CD4-positive, alpha-beta memory T cell (primary cell): ENCODE data around the gene EDC3. TPM values are rescaled to one million over a fixed set of nuclear protein-coding genes. Genes with fewer than 3 reads are reported as not detected.

Experiments used
- CTCF ChIA-PET: fragments of 350-600 bp; sonication (Branson Sonifier 250); formaldehyde crosslinking; loops from one replicate; lab custom pipeline; 2021; ENCODE audit warnings: inconsistent platforms; ENCODE audit not compliant: partially characterized antibody; lab: Charles Lee
- POLR2A ChIA-PET: fragments of 350-600 bp; sonication (Branson Sonifier 250); formaldehyde crosslinking; loops from one replicate; lab custom pipeline; 2021; ENCODE audit not compliant: partially characterized antibody; lab: Charles Lee
- DNase-seq, 5 donors: peaks; one replicate each; pipeline versions ENCODE4 v3.0.0 to v3.0.0-alpha.2; 2020 to 2022; ENCODE audit warnings: mixed read lengths in 1 of 5
- H3K27ac ChIP-seq: one replicate; pipeline ENCODE4 v1.7.0; 2013; ENCODE audit warnings: low read depth, low read length
- H3K27me3 ChIP-seq: 2 replicates; pipeline ENCODE4 v1.7.0; 2013; ENCODE audit warnings: mild to moderate bottlenecking, low read length, moderate library complexity; ENCODE audit not compliant: insufficient read depth
- H3K36me3 ChIP-seq: 2 replicates; pipeline ENCODE4 v1.7.0; 2013; ENCODE audit warnings: mild to moderate bottlenecking, low read length, moderate library complexity; ENCODE audit not compliant: insufficient read depth
- H3K4me1 ChIP-seq: 2 replicates; pipeline ENCODE4 v1.7.0; 2013; ENCODE audit warnings: mild to moderate bottlenecking, low read length, moderate library complexity; ENCODE audit not compliant: insufficient read depth
- H3K4me3 ChIP-seq, 2 donors: one replicate each; pipeline ENCODE4 v1.7.0; 2013; ENCODE audit warnings: low read length in 2 of 2, mild to moderate bottlenecking in 1 of 2
- H3K9me3 ChIP-seq, 2 donors: one replicate each; pipeline ENCODE4 v1.7.0; 2013; ENCODE audit warnings: low read length in 2 of 2, control low read depth in 1 of 2; ENCODE audit not compliant: control insufficient read depth in 1 of 2
- H3K27ac Mint-ChIP-seq, 7 donors: one replicate each; pipeline ENCODE4 v1.8.0; 2020 to 2021; ENCODE audit warnings: mixed read lengths in 7 of 7, mild to moderate bottlenecking in 6 of 7, inconsistent platforms in 3 of 7, moderate library complexity in 3 of 7
- H3K27me3 Mint-ChIP-seq, 2 donors: one replicate each; pipeline ENCODE4 v1.8.0; 2020 to 2021; ENCODE audit warnings: mixed read lengths in 2 of 2
- H3K36me3 Mint-ChIP-seq, 2 donors: one replicate each; pipeline ENCODE4 v1.8.0; 2020 to 2021; ENCODE audit warnings: mixed read lengths in 2 of 2, inconsistent platforms in 1 of 2, mild to moderate bottlenecking in 1 of 2
- H3K4me1 Mint-ChIP-seq, 4 donors: one replicate each; pipeline ENCODE4 v1.8.0; 2020 to 2021; ENCODE audit warnings: mixed read lengths in 4 of 4, mild to moderate bottlenecking in 1 of 4
- H3K4me3 Mint-ChIP-seq, 8 donors: one replicate each; pipeline ENCODE4 v1.8.0; 2020 to 2021; ENCODE audit warnings: mixed read lengths in 8 of 8, mild to moderate bottlenecking in 7 of 8, moderate library complexity in 6 of 8, inconsistent platforms in 3 of 8
- H3K9me3 Mint-ChIP-seq, 8 donors: one replicate each; pipeline ENCODE4 v1.8.0; 2020 to 2021; ENCODE audit warnings: mixed read lengths in 8 of 8, mild to moderate bottlenecking in 5 of 8, inconsistent platforms in 3 of 8, moderate library complexity in 1 of 8
- intact Hi-C: fragments of 100-400 bp; cut with micrococcal nuclease; formaldehyde crosslinking; loops from one replicate; pipeline ENCODE4 v1.15.1; 2023
- polyA plus RNA-seq, 2 donors: library from polyadenylated mRNA; unstranded; fragments of 300-500 nt; fragmentation: Illumina TruSeq; gene quantifications; one replicate each; pipeline ENCODE4 v1.2.3, GENCODE V29; 2021
- total RNA-seq, 2 experiments: library from RNA; stranded (reverse); gene quantifications; one replicate each; pipeline ENCODE4 v1.2.3, GENCODE V29; 2021

EDC3 gene
- total and polyA plus RNA-seq, 4 experiments from 2014 or later, result 22.9 to 40.7 (median 34.4) TPM

DNA sequence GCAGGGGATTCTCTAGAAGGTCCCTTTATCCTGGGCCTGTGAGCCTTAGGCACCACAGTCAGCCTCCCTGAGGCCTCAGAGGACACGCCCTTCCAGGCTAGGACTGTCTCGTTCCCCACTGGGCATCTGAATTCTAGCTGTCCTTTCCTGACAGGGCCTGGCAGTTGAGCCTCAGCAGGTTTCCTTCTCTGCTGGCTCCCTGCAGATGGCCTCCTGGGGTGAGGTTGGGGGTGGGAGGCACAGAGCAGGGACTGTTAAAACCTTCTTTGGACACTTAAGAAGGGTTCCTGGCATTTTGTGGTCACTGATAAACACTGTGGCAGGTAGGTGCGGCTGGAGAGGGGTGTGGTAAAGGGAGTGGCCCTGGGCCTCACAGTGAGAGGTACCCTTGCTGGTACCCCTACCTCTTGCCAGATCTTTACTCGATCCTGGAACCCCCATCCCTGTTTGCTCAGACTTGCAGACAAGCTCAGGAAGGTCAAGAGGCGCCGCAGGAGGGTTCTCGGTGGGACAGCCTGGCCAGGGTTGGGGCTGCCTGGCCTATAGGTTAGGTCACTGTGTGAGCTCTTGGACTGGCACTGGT lies 71.7 kb downstream of the EDC3 start:
- Histone ChIP-seq H3K27ac (no peak overlapping the region), H3K4me3 (no peak overlapping the region), H3K27me3 (no peaks in the 10 kb centered on the region), H3K36me3 (peaks cover 100% of the 10 kb centered on the region), H3K4me1 (peaks cover 23% of the 10 kb centered on the region), H3K9me3 (no peaks in the 10 kb centered on the region)
- H3K9me3 Mint-ChIP-seq, result no peaks in the 10 kb centered on the region
- CTCF ChIA-PET, result interaction anchor here (7.2 to 19.9 kb wide), 2 partner anchors 9 to 149 kb away, joined by 66 to 389 read pairs; no protein-coding TSS in a partner anchor
- peak overlapping the region in 1 of 8 donors; percentile 5 for H3K4me3 Mint-ChIP-seq
- H3K27me3 Mint-ChIP-seq, result no peaks in the 10 kb centered on the region
- peaks cover 62 to 98% of the 10 kb centered on the region in 2 donors for H3K36me3 Mint-ChIP-seq
- POLR2A ChIA-PET, result interaction anchor here (0.7 to 1.6 kb wide), 4 partner anchors 8 to 147 kb away, joined by 3 to 6 read pairs (median 4); partner anchors contain the start of gene CLK3
- no peak for DNase-seq
- peak overlapping the region in 1 of 7 donors; percentile 57 for H3K27ac Mint-ChIP-seq
- H3K4me1 Mint-ChIP-seq, result peaks cover 12 to 23% (median 20%) of the 10 kb centered on the region in 4 donors
- intact Hi-C loops, result no loop called here

- Mint-ChIP-seq H3K27ac (peak overlapping the region in 1 of 7 donors; percentile 51), H3K4me3 (no peak overlapping the region), H3K9me3 (no peaks in the 10 kb centered on the region), H3K27me3 (no peaks in the 10 kb centered on the region), H3K36me3 (peaks cover 52 to 93% of the 10 kb centered on the region in 2 donors), H3K4me1 (peaks cover 20 to 35% (median 25%) of the 10 kb centered on the region in 4 donors)
- H3K4me1 ChIP-seq, result peaks cover 37% of the 10 kb centered on the region
- POLR2A ChIA-PET, result interaction anchor here (0.6 to 1.7 kb wide), 3 partner anchors 81 to 745 kb away, joined by 3 to 5 read pairs (median 4); partner anchors contain the start of genes ARID3B and MAN2C1
- no peaks in the 10 kb centered on the region for H3K27me3 ChIP-seq
- peaks cover 92% of the 10 kb centered on the region for H3K36me3 ChIP-seq
- CTCF ChIA-PET, result interaction anchor here (7.2 kb wide), 1 partner anchor 11 kb away, joined by 66 read pairs; no protein-coding TSS in a partner anchor
- no peaks in the 10 kb centered on the region for H3K9me3 ChIP-seq
- intact Hi-C loops, result no loop called here
- peak in 1 of 5 donors; percentile 29 for DNase-seq
- no peak overlapping the region for H3K4me3 ChIP-seq
- H3K27ac ChIP-seq, result no peak overlapping the region
Observed at GRCh38 chr15:74622758-74623157, 73.1 kb downstream of the EDC3 start.

- H3K4me3 Mint-ChIP-seq, result no peak overlapping the region
- ChIA-PET CTCF (interaction anchor here (0.8 to 7.2 kb wide), 6 partner anchors 11 to 327 kb away, joined by 3 to 66 read pairs (median 3); partner anchors contain the start of gene ARID3B), POLR2A (interaction anchor here (1.0 to 1.7 kb wide), 3 partner anchors 10 to 156 kb away, joined by 3 to 5 read pairs (median 5); partner anchors contain the start of gene ARID3B)
- peak overlapping the region in 2 of 7 donors; percentile 51 to 85 for H3K27ac Mint-ChIP-seq
- no peaks in the 10 kb centered on the region for H3K27me3 Mint-ChIP-seq
- Histone ChIP-seq H3K4me3 (no peak overlapping the region), H3K27ac (no peak overlapping the region), H3K27me3 (no peaks in the 10 kb centered on the region), H3K36me3 (peaks cover 84% of the 10 kb centered on the region), H3K9me3 (no peaks in the 10 kb centered on the region), H3K4me1 (peaks cover 45% of the 10 kb centered on the region)
- intact Hi-C loops, result no loop called here
- no peaks in the 10 kb centered on the region for H3K9me3 Mint-ChIP-seq
- peak in 1 of 5 donors; percentile 19 for DNase-seq
- peaks cover 52 to 93% of the 10 kb centered on the region in 2 donors for H3K36me3 Mint-ChIP-seq
- peaks cover 28 to 43% (median 33%) of the 10 kb centered on the region in 4 donors for H3K4me1 Mint-ChIP-seq
Observed at GRCh38 chr15:74621936-74622335, 73.9 kb downstream of the EDC3 start.

DNA sequence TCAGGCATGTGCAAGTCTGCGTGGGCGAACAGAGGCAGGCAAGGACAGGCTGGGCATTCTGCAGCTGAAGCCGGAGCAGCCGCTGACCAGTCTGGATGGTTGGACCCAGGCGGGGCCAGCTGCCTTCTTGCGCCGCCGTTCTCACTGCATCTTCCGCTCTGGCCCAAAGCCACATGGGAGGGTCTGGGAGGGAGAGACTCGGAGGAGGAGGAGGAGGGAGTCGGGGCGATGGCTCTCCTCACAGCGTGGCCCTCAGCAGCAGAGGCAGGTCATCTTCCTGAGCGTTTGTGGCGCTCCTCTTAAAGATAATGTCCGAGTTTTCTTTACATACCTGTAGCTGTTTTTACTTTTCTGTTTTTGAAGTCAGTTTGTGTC lies 74.3 kb downstream of the EDC3 start:
- Mint-ChIP-seq H3K27me3 (no peaks in the 10 kb centered on the region), H3K36me3 (peaks cover 52 to 94% of the 10 kb centered on the region in 2 donors), H3K4me3 (no peak overlapping the region), H3K4me1 (peaks cover 32 to 47% (median 36%) of the 10 kb centered on the region in 4 donors), H3K9me3 (no peaks in the 10 kb centered on the region), H3K27ac (peak overlapping the region in 4 of 7 donors; percentile 78 to 91 (median 85))
- peak overlapping the region; percentile 16 for H3K27ac ChIP-seq
- intact Hi-C loops, result no loop called here
- no peak overlapping the region for H3K4me3 ChIP-seq
- H3K36me3 ChIP-seq, result peaks cover 80% of the 10 kb centered on the region
- CTCF ChIA-PET, result interaction anchor here (0.6 to 7.2 kb wide), 8 partner anchors 12 to 327 kb away, joined by 3 to 66 read pairs (median 3); partner anchors contain the start of gene ARID3B
- H3K4me1 ChIP-seq, result peaks cover 45% of the 10 kb centered on the region
- no peaks in the 10 kb centered on the region for H3K9me3 ChIP-seq
- POLR2A ChIA-PET, result interaction anchor here (1.0 to 1.7 kb wide), 3 partner anchors 11 to 156 kb away, joined by 3 to 5 read pairs (median 5); partner anchors contain the start of gene ARID3B
- no peak for DNase-seq
- no peaks in the 10 kb centered on the region for H3K27me3 ChIP-seq

GRCh38 chr15:74620636-74621545 lies 74.9 kb downstream of the EDC3 start:
- Histone ChIP-seq H3K4me3 (no peak overlapping the region), H3K36me3 (peaks cover 74% of the 10 kb centered on the region), H3K27me3 (no peaks in the 10 kb centered on the region), H3K4me1 (peaks cover 47% of the 10 kb centered on the region), H3K9me3 (no peaks in the 10 kb centered on the region), H3K27ac (peak overlapping the region; percentile 16)
- intact Hi-C loops, result no loop called here
- Mint-ChIP-seq H3K9me3 (no peaks in the 10 kb centered on the region), H3K4me1 (peaks cover 33 to 52% (median 39%) of the 10 kb centered on the region in 4 donors), H3K27ac (peak overlapping the region; percentile 39 to 93 (median 80)), H3K36me3 (peaks cover 47 to 90% of the 10 kb centered on the region in 2 donors), H3K27me3 (no peaks in the 10 kb centered on the region), H3K4me3 (peak overlapping the region in 2 of 8 donors; percentile 34 to 75)
- peak; percentile 71 to 80 (median 73) for DNase-seq
- ChIA-PET CTCF (interaction anchor here (0.6 to 8.0 kb wide), 9 partner anchors 11 to 328 kb away, joined by 3 to 84 read pairs (median 3); partner anchors contain the start of gene ARID3B), POLR2A (interaction anchor here (1.0 to 1.7 kb wide), 3 partner anchors 11 to 157 kb away, joined by 3 to 5 read pairs (median 5); partner anchors contain the start of gene ARID3B)

- CTCF ChIA-PET, result interaction anchor here (0.9 to 8.0 kb wide), 3 partner anchors 12 to 223 kb away, joined by 3 to 84 read pairs (median 3); partner anchors contain the start of gene ULK3
- peaks cover 47% of the 10 kb centered on the region for H3K4me1 ChIP-seq
- no peaks in the 10 kb centered on the region for H3K27me3 Mint-ChIP-seq
- H3K27ac ChIP-seq, result no peak overlapping the region
- H3K36me3 ChIP-seq, result peaks cover 66% of the 10 kb centered on the region
- H3K4me3 ChIP-seq, result no peak overlapping the region
- peaks cover 42 to 84% of the 10 kb centered on the region in 2 donors for H3K36me3 Mint-ChIP-seq
- peak in 1 of 5 donors; percentile 38 for DNase-seq
- H3K4me3 Mint-ChIP-seq, result peak overlapping the region in 2 of 8 donors; percentile 10 to 17
- intact Hi-C loops, result loop anchor here (5.0 kb wide), 2 partner anchors 167 to 582 kb away; partner anchors contain the start of gene C15orf39
- no peaks in the 10 kb centered on the region for H3K9me3 Mint-ChIP-seq
- H3K27ac Mint-ChIP-seq, result peak overlapping the region in 3 of 7 donors; percentile 55 to 93 (median 78)
- H3K4me1 Mint-ChIP-seq, result peaks cover 33 to 52% (median 39%) of the 10 kb centered on the region in 4 donors
- H3K9me3 ChIP-seq, result no peaks in the 10 kb centered on the region
- no peaks in the 10 kb centered on the region for H3K27me3 ChIP-seq
- POLR2A ChIA-PET, result no interaction called here
Observed at GRCh38 chr15:74619916-74620635, 75.7 kb downstream of the EDC3 start.
